HG03025 (cell line): Measurements from ENCODE around the gene CATSPERD.
"Not testable (repeated sequence)": the region's sequence is repeated elsewhere in the genome, so short reads cannot be mapped to it uniquely, and the experiment has no call there.

ENCODE experiments used
- ATAC-seq: cut with Tn5 transposase; IDR thresholded peaks from one replicate; pipeline ENCODE4 v1.9.1; 2021; ENCODE audit warnings: mild to moderate bottlenecking, moderate library complexity; ENCODE audit not compliant: unreplicated experiment, low FRiP score

Gene CATSPERD

DNA sequence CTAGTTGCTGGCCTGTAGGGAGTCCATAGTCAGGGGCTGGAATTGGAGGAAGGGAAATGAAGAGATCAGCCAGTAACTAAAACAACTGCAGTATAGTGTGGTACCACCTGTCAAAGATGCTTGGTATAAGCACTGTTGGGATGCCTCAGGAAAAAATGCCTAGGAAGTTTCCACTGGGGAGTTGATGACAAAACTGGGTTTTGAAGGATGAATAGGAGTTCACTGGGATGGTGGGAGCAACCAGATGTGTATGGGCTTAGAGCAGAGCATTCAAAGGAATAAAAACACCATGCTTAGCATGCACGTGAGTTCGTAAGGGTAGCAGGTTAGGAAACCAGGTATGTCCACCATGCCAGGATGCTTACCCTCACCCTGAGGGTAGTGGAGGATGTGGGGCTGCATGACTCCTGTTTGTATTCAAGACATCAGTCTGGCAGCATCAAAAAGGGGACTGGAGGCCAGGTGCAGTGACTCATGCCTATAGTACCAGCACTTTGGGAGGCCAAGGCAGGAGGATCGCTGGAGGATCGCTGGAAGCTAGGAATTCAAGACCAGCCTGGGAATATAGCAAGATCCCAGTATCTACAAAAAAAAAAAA is 7.1 kb downstream of the CATSPERD start:
- no peak for ATAC-seq

DNA sequence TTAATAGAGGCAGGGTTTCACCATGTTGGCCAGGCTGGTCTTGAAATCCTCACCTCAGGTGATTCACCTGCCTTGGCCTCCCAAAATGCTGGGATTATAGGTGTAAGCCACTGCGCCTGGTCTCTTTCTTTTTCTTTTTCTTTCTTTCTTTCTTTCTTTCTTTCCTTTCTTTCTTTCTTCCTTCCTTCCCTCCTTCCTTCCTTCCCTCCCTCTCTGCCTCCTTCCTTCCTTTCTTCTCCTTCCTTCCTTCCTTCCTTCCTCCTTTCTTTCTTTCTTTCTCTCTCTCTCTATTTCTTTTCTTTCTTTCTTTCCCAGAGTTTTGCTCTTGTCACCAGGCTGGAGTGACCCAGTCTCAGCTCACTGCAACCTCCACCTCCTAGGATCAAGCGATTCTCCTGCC is 12.7 kb downstream of the CATSPERD start:
- ATAC-seq = not testable (repeated sequence)

DNA sequence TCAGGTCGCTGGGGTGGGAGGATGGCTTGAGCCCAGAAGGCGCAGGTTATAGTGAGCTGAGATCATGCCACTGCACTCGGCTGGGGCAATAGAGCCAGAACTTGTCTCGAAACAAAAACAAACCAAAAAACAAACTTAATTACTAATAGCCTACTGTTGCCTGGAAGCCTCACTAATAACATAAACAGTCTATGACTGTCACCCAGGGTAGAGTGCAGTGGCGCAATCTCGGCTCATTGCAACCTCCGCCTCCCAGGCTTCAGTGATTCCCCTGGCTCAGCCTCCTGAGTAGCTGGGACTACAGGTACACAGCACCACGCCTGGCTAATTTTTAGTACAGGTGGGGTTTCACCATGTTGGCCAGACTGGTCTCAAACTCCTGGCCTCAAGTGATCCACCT is 18.0 kb downstream of the CATSPERD start:
- no peak for ATAC-seq

DNA sequence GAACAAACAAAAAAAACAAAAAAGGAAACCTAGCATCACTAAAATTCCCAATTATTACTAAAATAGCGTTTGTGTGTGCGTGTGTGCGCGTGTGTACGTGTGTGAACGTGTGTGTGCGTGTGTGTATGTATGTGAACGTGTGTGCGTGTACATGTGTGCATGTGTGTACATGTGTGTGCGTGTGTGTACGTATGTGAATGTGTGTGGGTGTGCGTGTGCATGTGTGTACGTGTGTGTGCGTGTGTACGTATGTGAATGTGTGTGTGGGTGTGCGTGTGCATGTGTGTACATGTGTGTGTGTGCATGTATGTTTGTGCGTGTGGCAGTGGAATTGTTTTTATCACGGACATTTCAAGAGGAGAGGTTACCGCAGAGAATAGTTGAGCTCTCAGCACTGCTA is 21.6 kb downstream of the CATSPERD start:
- ATAC-seq = no peak

DNA sequence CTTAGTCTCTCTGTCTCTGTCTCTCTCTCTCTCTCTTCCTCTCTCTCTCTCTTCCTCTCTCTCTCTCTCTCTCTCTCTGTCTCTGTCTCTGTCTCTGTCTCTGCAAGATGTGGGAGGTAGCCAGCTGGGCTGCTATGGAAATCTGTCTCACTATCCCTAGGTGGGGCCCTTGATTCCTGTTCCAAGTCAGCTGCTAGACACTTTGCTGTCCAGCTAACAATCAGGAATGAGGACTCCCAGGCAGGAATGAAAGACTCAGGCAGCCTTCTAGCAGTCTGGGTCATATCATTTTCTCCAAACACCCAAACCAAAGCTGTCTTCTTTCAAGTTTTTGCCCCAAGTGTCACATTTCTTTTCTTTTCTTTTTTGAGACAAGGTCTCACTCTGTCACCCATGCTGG is 23.2 kb downstream of the CATSPERD start:
- no peak for ATAC-seq

DNA sequence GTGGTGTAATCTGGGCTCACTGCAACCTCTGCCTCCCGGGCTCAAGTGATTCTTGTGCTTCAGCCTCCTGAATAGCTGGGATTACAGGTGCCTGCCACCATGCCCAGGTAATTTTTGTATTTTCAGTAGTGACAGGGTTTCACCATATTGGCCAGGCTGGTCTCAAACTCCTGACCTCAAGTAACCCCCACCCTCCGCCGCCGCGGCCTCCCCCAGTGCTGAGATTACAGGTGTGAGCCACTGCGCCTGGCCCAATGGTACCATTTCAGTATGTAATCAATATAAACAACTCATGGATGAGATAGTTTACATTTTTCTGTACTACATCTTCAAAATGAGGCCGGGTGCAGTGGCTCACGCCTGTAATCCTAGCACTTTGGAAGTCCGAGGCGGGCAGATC is 24.6 kb downstream of the CATSPERD start:
- not testable (repeated sequence) for ATAC-seq

DNA sequence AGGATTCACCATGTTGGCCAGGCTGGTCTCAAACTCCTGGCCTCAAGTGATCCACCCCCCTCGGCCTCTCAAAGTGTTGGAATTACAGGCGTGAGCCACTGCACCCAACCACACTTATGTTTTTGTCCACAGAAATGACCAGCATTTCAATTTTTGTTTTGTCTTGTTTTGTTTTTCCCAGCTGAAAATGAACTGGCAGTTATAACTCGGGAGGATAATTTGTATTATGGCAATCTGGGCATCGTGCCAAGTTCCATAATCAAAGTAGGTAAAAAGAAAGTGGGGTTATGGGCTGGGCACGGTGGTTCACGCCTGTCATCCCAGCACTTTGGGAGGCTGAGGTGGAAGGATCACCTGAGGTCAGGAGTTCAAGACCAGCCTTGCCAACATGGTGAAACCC is 28.5 kb downstream of the CATSPERD start:
- not testable (repeated sequence) for ATAC-seq

DNA sequence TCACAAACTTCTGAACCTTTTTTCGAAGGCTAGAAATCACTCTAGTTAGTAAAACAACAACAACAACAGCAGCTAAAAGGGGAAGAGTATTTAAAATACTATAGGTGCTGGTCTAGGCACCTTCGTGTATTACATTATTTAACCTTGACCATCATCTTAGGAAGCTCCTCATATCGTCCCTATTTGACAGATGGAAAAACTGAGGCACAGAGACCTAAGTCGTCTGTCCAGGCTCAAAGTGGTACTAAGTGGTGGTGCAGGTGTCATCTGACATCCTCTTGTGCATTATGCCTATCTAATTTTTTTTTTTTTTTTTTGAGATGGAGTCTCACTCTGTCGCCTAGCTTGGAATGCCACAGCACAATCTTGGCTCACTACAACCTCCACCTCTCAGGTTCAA is 29.1 kb downstream of the CATSPERD start:
- ATAC-seq = no peak

DNA sequence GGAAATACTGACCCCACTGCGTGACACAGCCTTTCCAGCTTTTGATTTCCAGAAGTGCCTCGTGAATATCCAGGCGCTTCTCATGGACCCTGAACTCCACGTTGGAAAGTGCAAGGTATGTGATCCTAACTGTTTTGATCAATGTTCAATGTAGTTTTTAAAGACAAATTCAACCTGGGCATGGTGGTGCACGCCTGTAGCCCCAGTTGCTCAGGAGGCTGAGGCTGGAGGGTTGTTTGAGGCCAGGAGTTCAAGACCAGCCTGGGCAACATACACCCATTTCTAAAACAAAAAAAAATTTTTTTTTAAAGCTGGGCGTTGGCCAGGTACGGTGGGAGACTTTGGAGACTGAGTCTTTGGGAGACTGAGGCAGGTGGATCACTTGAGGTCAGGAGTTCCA is 31.3 kb downstream of the CATSPERD start:
- ATAC-seq = no peak

DNA sequence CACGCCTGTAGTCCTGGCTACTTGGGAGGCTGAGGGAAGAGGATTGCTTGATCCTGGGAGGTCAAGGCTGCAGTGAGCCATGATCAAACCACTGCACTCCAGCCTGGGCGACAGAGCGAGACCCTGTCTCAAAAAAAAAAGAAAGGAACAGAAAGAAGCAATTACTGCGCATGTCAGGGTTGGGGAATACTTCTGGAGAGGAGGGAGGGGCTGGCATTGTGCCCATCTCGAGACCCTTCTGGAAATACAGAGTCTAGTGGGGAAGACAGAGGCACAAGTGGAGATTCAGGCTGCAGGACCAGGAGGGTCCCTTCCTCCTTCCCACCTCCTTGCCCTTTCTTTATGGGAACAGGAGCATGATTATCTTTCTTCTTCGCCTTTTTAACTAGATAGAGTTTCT is 33.3 kb downstream of the CATSPERD start:
- ATAC-seq = no peak

DNA sequence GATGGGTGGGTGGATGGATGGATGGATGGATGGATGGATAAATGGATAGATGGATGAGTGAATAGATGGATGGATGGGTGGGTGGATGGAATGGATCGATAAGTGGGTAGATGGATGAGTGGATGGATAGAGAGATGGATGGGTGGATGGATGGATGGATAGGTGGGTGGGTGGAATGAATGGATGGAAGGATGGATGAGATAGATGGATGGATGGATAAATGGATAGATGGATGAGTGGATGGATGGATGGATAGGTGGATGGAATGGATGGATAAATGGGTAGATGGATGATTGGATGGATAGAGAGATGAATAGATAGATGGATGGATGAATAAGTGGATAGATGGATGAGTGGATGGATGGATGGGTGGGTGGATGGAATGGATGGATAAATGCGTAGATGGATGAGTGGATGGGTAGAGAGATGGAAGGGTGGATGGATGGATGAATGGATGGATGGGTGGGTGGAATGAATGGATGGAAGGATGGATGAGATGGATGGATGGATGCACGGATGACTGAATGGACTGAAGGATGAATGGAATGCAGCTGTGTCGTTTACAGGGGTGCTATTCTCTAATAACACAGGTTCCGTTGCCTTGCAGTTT is 42.3 kb downstream of the CATSPERD start:
- ATAC-seq = no peak

DNA sequence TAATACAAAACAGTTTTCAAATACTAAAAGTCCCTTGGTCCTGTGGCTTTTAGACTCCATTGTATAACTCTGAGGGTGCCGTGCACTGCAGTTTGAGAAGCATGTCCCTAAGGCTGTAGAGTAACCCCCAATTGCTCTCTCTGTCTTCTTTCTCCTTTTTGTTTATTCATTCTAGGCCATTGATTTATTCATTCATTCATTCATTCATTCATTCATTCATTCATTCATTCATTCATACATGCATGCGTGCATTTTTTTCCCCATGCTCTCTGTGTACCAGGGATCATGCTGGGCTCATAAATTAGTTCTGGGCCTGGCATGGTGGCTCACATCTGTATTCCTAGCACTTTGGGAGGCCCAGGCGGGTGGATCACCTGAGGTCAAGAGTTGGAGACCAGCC is 44.8 kb downstream of the CATSPERD start:
- ATAC-seq = no peak

DNA sequence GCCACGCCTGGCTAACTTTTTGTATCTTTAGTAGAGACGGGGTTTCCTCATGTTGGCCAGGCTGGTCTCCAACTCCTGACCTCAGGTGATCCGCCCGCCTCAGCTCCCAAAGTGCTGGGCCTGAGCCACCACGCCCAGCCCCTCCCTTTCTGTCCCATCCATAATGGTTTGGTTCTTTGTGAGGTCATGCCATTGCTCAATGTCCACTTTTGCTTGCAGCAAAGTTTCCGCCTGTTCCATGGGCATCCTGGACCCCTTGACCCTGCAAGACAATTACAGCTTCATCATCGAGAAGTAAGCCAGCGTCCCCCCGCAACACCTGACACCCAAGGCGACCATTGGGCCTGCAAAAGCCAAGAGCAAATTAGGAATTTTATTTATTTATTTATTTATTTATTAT is 47.5 kb downstream of the CATSPERD start:
- ATAC-seq = no peak

DNA sequence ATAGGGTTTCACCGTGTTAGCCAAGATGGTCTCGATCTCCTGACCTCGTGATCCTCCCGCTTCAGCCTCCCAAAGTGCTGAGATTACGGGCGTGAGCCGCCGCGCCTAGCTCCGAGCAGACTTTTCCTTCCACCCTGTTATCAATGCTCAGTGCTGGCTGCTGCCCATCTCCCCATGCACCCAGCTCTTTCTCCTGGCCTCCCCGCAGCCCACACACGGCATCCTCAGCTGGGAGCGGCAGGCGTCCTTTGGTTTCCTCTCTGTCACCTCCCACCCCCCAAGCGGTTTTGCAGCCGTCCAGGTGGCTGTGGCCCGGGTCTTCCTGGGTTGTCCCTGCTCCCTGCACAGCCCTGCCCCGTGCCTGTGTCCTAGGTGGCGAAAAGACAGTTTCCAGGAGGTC is 52.0 kb downstream of the CATSPERD start:
- ATAC-seq = no peak

DNA sequence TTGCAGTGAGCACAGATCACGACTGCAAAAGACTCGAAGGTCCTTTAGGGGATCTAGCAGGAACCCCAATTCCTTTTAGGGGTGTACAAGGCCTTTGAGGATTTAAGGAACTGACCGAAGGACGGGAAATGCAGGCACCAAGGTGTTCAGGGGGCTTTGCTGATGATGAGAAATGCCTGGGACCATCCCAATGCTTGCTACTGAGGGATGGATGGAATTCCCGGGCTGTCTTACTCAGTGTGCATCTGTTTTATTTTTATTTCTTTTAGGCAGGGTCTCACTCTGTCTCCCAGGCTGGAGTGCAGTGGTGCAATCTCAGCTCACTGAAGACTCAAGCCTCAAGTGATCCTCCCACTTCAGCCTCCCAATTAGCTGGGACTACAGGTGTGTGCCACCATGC is 52.8 kb downstream of the CATSPERD start:
- ATAC-seq = no peak

DNA sequence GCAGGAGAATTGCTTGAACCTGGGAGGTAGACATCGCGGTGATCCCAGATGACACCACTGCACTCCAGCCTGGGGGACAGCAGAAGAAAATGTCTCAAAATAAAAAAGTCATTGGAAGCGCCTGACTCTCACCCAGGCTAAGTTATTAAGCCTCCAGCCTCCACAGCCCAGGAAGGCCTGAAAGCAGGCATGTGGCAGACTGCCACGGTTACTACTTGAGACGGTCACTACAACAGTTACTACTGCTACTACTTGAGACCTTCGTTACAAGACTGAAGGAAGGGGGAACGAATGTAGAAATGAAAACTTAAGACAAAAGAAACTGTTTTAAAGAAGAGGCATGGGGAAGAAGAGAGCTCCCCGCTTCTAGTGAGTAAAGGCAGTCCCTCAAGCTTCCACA is 54.5 kb downstream of the CATSPERD start:
- ATAC-seq = no peak

DNA sequence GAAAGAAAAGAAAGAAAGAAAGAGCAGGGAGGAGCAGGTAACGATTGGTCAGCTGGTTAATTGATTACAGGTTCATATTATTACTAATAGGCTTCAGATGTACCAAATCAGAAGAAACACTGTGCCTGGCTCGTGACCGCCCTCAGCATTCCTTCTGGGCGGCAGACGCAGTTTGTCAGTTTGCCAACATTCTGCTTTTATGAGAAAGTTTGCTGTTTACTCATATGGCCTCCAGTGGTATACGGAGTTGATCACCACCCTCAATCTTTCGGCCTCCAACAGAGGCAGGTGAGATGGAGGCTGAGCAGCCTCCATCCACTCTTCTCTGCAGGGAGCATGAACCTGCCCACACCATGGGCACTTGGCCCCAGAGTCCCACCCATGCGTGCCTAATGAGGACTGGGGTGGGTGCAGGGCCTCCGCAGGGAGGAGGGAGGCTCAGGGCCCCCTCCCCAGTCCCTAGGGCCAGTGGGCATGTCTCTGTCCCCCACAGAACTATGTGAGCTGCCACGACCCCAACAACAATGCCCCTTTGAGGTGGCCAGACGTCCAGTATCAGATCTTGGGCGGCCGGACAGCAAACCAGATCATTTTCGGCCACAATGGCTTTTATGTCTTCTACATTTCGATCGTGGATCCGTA is 55.4 kb downstream of the CATSPERD start:
- ATAC-seq = no peak

DNA sequence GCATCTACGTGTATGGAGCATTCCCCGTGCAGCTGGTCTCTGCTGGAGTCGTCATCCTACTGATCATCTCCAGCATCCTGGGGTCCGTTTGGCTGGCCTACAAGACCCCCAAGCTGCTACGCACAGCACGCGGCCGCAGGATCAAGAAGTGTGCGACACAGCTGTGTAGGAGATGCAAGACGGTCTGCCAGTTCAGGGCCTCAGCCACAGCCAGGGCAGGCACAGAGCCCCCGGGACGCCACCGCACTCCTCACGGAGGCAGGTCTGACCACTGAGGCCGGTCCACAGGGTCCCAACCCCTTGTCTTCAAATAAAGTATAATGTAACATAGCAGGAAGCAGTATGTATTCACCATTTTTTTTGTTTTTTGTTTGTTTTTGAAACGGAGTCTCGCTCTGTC is 58.0 kb downstream of the CATSPERD start:
- no peak for ATAC-seq

DNA sequence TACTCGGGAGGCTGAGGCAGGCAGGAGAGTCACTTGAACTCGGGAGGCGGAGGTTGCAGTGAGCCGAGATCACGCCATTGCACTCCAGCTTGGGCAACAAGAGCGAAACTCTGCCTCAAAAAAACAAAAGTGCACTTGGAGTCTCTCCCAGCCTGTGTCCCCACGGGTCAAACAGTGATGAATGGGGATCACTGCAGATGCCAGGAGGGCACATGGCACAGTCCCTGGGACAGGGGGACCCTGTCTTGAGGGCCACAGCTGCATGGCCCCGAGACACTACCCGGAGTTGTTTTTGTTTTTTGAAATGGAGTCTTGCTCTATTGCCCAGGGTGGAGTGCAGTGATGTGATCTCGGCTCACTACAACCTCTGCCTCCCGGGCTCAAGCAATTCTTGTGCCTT is 60.5 kb downstream of the CATSPERD start:
- ATAC-seq = not testable (repeated sequence)

DNA sequence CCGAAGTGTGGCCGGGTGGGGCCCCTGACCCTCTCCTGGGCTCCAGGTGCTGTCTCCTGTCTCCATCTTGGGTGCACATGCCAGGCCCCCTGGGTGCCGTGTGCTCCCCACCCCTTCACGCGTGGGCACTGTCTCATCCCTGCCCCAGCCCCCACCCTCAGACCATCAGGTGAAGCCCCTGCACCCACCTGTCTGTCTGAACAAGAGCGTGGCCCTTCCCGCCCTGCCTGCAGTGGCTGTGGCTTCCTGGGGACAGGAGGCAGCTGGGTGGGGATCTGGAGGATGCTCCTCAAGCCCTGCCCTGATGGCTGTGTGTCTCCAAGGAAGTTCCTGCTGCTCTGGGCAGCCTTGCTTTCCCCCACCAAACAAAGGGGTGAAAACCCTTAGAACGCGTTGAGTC is 61.9 kb downstream of the CATSPERD start:
- ATAC-seq = no peak

DNA sequence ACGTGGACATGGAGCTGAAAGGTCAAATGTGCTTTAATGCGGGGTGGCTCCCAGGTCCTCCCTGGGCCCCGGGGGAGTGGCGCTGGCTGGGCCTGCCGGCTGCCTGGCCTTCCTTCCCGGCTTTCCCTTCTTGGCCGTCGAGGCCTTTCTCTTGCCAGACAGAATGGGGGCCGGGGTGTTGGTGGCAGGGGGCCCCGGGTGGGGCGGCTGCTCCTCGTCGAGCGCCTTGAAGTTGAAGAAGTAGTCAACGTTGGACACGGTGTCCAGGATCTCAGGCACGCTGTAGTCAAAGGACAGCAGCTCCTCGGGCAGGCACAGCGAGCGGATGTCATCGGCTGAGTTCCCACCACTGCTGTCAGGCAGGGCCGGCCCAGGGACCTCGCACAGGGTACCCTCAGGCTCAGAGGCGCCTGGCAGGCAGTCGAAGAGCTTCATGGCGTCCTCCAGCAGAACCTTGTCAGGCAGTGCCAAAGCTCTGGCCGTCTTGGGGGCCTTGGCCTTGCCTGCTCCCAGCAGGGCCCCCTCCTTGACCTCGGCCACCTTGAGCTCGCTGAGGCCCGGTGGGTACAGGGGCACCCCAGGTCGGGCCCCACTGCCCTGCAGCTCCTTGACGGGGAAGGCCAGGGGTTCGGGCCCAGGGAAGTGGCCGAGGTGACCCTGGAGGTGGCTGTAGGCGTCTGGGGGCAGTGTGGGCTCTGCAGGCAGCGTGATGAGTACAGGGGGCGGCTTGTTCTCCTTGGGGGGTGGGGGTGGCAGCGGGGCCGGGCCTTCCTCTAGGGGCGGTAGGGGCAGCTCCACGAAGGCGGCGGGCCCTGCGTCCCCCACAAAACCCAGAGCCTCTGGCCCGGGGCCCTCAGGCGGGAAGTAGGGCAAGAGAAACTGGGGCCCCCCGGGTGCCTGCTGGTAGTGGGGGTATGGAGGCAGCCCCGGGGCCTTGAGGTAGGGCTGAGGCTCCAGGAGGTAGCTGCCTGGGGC is 62.8 kb downstream of the CATSPERD start:
- no peak for ATAC-seq
